Posterior vena cava (tissue), 2 donors: Measurements from ENCODE around the gene UNC50. TPM values are rescaled to one million over a fixed set of nuclear protein-coding genes. Genes with fewer than 3 reads are reported as not detected.
"Not testable (repeated sequence)": the region's sequence is repeated elsewhere in the genome, so short reads cannot be mapped to it uniquely, and the experiment has no call there.

Experiments used
- DNase-seq: peaks from one replicate; pipeline ENCODE4 v3.0.0-alpha.2; 2020; ENCODE audit warnings: low spot score
- intact Hi-C, 2 donors: fragments of 100-400 bp; cut with DNase I; formaldehyde crosslinking; loops; one replicate each; pipeline versions ENCODE4 v1.14.1 to v1.14.2; 2022 to 2023
- total RNA-seq, 2 donors: library from RNA; stranded (reverse); fragmentation: NEBNext Ultra II Directional; extraction: Animal tissue kit (Norgen Biotek cat#: 25700); gene quantifications; one replicate each; pipeline ENCODE4 v1.2.1, GENCODE V29; 2021
- donor health status: DM: yes; HTN: yes; CAD: no.
- donor health status: DM: yes; HTN: yes; CAD: no.

UNC50 gene
- total RNA-seq, 2 donors from 2014 or later = 36.3 to 45.6 TPM

GRCh38 chr2:98572211-98572610 lies 36.2 kb upstream of the UNC50 start:
- intact Hi-C loops = no loop called here
- no peak for DNase-seq

DNA sequence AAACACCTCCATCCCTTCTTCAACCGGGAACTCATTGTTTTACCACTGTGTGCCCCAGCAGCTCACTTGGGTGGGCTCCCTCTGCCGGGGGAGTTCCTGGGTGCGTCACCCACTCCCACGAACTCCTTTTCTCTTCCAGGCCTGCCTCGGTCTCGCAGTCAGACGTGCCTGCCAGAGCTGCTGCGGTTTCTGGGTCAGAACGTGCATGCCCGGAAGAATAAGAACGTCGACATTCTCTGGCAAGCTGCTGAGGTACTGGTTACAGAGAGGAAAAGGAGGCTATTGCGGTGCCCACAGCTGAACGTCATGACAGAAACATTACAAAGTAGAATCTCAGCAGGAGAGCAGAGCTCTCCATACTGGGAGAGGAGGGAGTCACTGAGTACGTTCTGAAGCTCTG lies 35.7 kb upstream of the UNC50 start:
- DNase-seq = no peak
- intact Hi-C loops = no loop called here

DNA sequence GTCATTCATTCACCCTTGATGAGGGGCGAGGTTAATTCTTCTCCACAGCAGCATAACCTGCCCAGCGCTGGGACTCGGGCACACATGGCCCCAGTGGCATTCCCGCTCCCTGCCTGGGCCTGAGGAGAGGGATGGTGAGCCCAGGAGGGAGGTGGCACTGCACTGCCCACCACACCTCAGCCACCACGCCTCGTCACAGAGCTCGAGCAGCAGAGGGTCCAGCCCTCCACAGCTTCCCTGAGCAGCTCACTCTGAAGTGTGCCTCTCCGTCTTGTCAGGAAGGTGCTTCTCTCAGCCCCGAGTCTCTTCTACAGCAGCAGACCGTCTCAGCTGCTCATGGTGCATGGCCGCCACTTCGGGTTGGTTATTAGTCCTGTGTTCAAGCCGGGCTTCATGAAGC lies 35.0 kb upstream of the UNC50 start:
- DNase-seq = no peak
- intact Hi-C loops = no loop called here

GRCh38 chr2:98576666-98577312 lies 31.6 kb upstream of the UNC50 start:
- DNase-seq = no peak
- intact Hi-C loops = no loop called here

GRCh38 chr2:98577313-98577712 lies 31.1 kb upstream of the UNC50 start:
- no peak for DNase-seq
- intact Hi-C loops = no loop called here

GRCh38 chr2:98578231-98578630 lies 30.2 kb upstream of the UNC50 start:
- DNase-seq = no peak
- intact Hi-C loops = no loop called here

GRCh38 chr2:98579926-98580325 lies 28.5 kb upstream of the UNC50 start:
- intact Hi-C loops = no loop called here
- DNase-seq = no peak

- intact Hi-C loops = no loop called here
- DNase-seq = no peak
These were observed 27.6 kb upstream of the UNC50 start for GRCh38 chr2:98580656-98581284.

DNA sequence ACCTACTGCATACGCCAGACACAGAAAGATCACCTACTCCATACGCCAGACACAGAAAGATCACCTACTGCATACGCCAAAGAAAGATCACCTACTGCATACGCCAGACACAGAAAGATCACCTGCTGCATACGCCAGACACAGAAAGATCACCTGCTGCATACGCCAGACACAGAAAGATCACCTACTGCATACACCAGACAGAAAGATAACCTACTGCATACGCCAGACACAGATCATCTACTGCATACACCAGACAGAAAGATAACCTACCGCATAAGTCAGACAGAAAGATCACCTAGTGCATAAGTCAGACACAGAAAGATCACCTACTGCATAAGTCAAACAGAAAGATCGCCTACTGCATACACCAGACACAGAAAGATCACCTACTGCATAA lies 25.9 kb upstream of the UNC50 start:
- intact Hi-C loops = no loop called here
- no peak for DNase-seq

DNA sequence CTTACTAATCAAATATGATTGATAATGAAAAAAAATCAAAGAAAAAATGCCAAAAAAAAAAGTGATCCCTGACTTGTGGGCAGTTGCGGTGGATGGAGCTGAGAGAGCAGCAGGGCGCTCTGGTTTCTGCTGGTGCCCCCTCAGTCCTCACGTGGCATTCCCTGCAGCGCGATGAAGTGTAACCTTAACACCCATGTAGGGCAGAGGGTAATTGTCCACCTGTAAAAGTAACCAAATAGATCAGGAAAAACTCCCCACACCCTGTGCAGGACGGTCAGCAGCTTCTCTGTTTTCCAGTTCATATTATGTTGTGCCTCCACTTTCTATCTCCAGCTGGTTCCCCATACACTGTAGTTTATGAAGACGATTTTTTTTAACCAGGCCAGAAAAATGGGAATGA lies 25.1 kb upstream of the UNC50 start:
- DNase-seq = no peak
- intact Hi-C loops = no loop called here

DNA sequence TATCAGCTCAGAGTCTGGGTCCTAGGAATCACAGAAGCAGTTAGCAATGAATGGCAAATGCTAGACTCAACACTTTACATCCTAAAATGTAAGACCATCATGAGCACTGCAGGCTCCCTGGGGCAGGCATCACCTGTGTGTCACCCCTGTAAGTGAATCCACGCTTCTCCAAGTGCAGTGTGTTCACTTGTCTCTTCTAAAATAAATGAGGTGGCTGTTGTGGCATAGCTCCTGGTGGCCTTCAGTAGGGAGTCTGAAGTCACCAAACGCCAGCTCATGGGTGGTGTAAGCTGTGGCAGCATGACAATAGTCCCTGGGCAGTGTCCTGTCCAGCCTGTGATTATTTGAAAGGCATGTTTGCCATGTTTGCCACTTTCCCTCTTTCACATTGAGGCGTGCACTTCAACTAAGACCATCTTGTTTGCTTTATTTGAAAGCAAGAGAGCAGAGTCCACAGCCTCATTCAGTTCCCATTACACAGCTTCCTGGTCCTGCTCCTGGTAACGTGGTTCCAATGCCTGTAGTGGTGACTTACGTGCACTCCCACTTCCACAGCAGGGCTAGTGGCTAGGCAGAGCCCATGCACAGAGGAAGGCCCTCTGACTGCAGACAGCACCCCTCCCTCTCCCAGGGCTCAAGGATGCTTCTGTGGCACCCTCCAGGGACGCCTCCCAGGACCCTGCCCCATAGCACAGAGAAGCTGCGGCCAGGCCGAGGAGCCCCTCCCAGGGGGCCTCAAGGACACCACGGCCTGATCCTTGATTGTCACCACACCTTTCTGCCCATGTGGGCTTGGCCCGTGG lies 24.4 kb upstream of the UNC50 start:
- DNase-seq = no peak
- intact Hi-C loops = no loop called here

DNA sequence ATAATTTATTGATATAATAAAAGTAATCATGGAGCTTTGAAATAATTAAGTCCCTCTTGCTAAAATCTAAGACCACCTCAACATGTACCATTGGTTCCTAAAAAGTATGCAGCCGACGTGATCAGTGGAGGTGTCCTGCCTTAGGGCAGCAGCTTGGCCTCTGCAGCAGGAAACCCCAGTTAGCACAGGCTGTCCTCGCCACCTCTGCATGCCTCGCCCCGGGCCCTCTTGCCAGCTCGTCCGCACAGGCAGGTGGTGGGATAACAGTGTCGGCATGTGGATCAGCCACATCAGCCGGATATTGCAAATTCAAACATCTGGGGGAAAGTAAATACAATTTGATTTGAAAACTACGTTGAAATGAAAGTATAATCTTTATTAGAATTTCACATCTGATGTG lies 23.0 kb upstream of the UNC50 start:
- intact Hi-C loops = no loop called here
- no peak for DNase-seq

GRCh38 chr2:98586551-98587140 lies 21.7 kb upstream of the UNC50 start:
- intact Hi-C loops = no loop called here
- DNase-seq = no peak

- DNase-seq = no peak
- intact Hi-C loops = no loop called here
These were observed 19.4 kb upstream of the UNC50 start for GRCh38 chr2:98588880-98589431.

DNA sequence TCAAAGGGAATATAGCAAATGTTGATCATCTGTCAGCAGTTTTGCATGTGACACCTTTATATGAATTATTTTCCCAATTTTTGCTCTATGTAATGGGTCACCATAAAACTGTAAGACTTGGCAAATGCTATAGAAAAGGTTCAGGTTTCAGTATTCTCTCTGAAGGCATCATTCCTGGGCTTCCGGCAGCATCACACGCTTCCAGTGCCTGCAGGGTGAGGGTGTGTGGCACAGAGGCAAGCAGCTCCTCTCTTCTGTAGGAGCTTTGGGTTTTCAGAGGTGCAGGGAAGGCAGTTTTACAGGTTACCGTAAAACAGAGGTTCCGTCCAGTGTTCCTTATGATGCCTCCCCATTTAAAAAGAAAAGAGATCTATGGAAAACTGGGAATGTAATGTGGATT lies 18.9 kb upstream of the UNC50 start:
- no peak for DNase-seq
- intact Hi-C loops = no loop called here

GRCh38 chr2:98592565-98592964 lies 15.8 kb upstream of the UNC50 start:
- intact Hi-C loops = no loop called here
- no peak for DNase-seq

DNA sequence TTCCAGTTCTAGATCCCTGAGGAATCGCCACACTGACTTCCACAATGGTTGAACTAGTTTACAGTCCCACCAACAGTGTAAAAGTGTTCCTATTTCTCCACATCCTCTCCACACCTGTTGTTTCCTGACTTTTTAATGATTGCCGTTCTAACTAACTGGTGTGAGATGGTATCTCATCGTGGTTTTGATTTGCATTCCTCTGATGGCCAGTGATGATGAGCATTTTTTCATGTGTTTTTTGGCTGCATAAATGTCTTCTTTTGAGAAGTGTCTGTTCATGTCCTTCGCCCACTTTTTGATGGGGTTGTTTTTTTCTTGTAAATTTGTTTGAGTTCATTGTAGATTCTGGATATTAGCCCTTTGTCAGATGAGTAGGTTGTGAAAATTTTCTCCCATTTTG lies 13.7 kb upstream of the UNC50 start:
- intact Hi-C loops, DNase-seq: not testable (repeated sequence)

GRCh38 chr2:98598781-98599428 lies 9.5 kb upstream of the UNC50 start:
- no peak for DNase-seq
- intact Hi-C loops = no loop called here

GRCh38 chr2:98601532-98602132 lies 6.8 kb upstream of the UNC50 start:
- intact Hi-C loops = loop anchor here (10.0 kb wide), 1 partner anchor 187 kb away; no protein-coding TSS in a partner anchor
- no peak for DNase-seq
